HEK293 (cell line): ENCODE data around the gene HES7.
A peak's percentile ranks its signal among the peaks of the same experiment; 100 is the strongest.

Source experiments
- CTCF ChIA-PET: fragments of 350-600 bp; formaldehyde crosslinking; extraction: SDS; loops from one replicate; lab custom pipeline; 2021; ENCODE audit warnings: antibody characterized with exemption; lab: Yijun Ruan, JAX
- POLR2A ChIA-PET: fragments of 300-600 bp; formaldehyde crosslinking; extraction: SDS; loops from one replicate; lab custom pipeline; 2020; ENCODE audit warnings: antibody characterized with exemption, inconsistent platforms; lab: Yijun Ruan, JAX
- H3K27ac ChIP-seq: fragments of 200-500 bp; sonication (Bioruptor generic); 2 replicates; pipeline ENCODE4 v1.5.1; 2014; ENCODE audit warnings: low read depth, low read length, control low read depth, inconsistent platforms; ENCODE audit errors: extremely low read depth
- H3K36me3 ChIP-seq, 2 experiments: fragments of 200-500 bp in 1 of 2; sonication (Bioruptor generic) in 1 of 2; 1 replicate in 1 of 2; 2 replicates in 1 of 2; pipeline ENCODE4 v1.5.1; 2014 to 2017; ENCODE audit warnings: inconsistent platforms in 2 of 2, low read length in 2 of 2; ENCODE audit not compliant: control insufficient read depth in 2 of 2, insufficient read depth in 1 of 2
- H3K4me1 ChIP-seq: fragments of 200-500 bp; sonication (Bioruptor generic); 2 replicates; pipeline ENCODE4 v1.5.1; 2014; ENCODE audit warnings: mild to moderate bottlenecking, low read length, inconsistent platforms; ENCODE audit not compliant: control insufficient read depth, insufficient read depth
- H3K4me3 ChIP-seq: 2 replicates; pipeline ENCODE4 v1.5.1; 2011; ENCODE audit warnings: low read depth, mild to moderate bottlenecking, control low read depth, low read length, moderate library complexity
- H3K9me3 ChIP-seq: fragments of 200-500 bp; sonication (Bioruptor generic); 2 replicates; pipeline ENCODE4 v1.5.1; 2014; ENCODE audit warnings: low read depth, low read length, inconsistent platforms; ENCODE audit not compliant: control insufficient read depth, insufficient read depth
- EGR2 ChIP-seq: fragments of 450-650 bp; formaldehyde crosslinking; IDR thresholded peaks from 2 replicates; pipeline ENCODE4 v1.5.1; 2016; ENCODE audit warnings: low read depth, missing biosample characterization, missing genetic modification characterization
- GLI2 ChIP-seq: fragments of 450-650 bp; formaldehyde crosslinking; IDR thresholded peaks from 2 replicates; pipeline ENCODE4; 2017; ENCODE audit warnings: missing biosample characterization, missing genetic modification characterization, low read depth, borderline replicate concordance
- IKZF3 ChIP-seq: fragments of 450-650 bp; IDR thresholded peaks from 2 replicates; pipeline ENCODE4 v1.5.0; 2018; ENCODE audit warnings: missing biosample characterization, mild to moderate bottlenecking, missing genetic modification characterization, moderate library complexity
- MEIS1 ChIP-seq: sonication (generic); formaldehyde crosslinking; IDR thresholded peaks from 2 replicates; pipeline ENCODE4 v1.8.1; 2022; ENCODE audit warnings: missing genetic modification reagents, mild to moderate bottlenecking, borderline replicate concordance
- SALL2 ChIP-seq: fragments of 450-650 bp; formaldehyde crosslinking; IDR thresholded peaks from 2 replicates; pipeline ENCODE4 v1.5.0; 2017; ENCODE audit warnings: missing biosample characterization, mild to moderate bottlenecking, missing genetic modification characterization, borderline replicate concordance
- ZBTB20 ChIP-seq: fragments of 450-650 bp; formaldehyde crosslinking; IDR thresholded peaks from 2 replicates; pipeline ENCODE4 v1.5.1; 2016; ENCODE audit warnings: missing biosample characterization, missing genetic modification characterization
- ZBTB49 ChIP-seq: fragments of 450-650 bp; formaldehyde crosslinking; IDR thresholded peaks from 2 replicates; pipeline ENCODE4 v1.5.1; 2016; ENCODE audit warnings: missing biosample characterization, missing genetic modification characterization, low read depth
- ZBTB8A ChIP-seq: fragments of 450-650 bp; formaldehyde crosslinking; IDR thresholded peaks from 2 replicates; pipeline ENCODE4 v1.5.1; 2016; ENCODE audit warnings: missing biosample characterization, missing genetic modification characterization
- ZEB2 ChIP-seq: fragments of 450-650 bp; formaldehyde crosslinking; IDR thresholded peaks from 2 replicates; pipeline ENCODE4 v1.5.1; 2016; ENCODE audit warnings: missing biosample characterization, missing genetic modification characterization
- ZNF121 ChIP-seq: fragments of 450-650 bp; formaldehyde crosslinking; IDR thresholded peaks from 2 replicates; pipeline ENCODE4 v1.5.1; 2016; ENCODE audit warnings: missing biosample characterization, missing genetic modification characterization
- ZNF148 ChIP-seq: fragments of 450-650 bp; formaldehyde crosslinking; IDR thresholded peaks from 2 replicates; pipeline ENCODE4 v1.5.0; 2017; ENCODE audit warnings: missing biosample characterization, missing genetic modification characterization, borderline replicate concordance
- ZNF157 ChIP-seq: fragments of 450-650 bp; formaldehyde crosslinking; IDR thresholded peaks from 2 replicates; pipeline ENCODE4 v1.5.1; 2016; ENCODE audit warnings: missing biosample characterization, missing genetic modification characterization
- ZNF174 ChIP-seq: fragments of 450-650 bp; formaldehyde crosslinking; IDR thresholded peaks from 2 replicates; pipeline ENCODE4 v1.5.0; 2017; ENCODE audit warnings: missing biosample characterization, mild to moderate bottlenecking, missing genetic modification characterization
- ZNF221 ChIP-seq: fragments of 450-650 bp; formaldehyde crosslinking; IDR thresholded peaks from 2 replicates; pipeline ENCODE4 v1.5.1; 2017; ENCODE audit warnings: missing biosample characterization, missing genetic modification characterization, borderline replicate concordance
- ZNF223 ChIP-seq: fragments of 450-650 bp; formaldehyde crosslinking; IDR thresholded peaks from 2 replicates; pipeline ENCODE4 v1.5.1; 2016; ENCODE audit warnings: missing biosample characterization, missing genetic modification characterization
- ZNF24 ChIP-seq: fragments of 450-650 bp; formaldehyde crosslinking; IDR thresholded peaks from 2 replicates; pipeline ENCODE4 v1.5.1; 2016; ENCODE audit warnings: missing biosample characterization, missing genetic modification characterization
- ZNF280D ChIP-seq: fragments of 450-650 bp; formaldehyde crosslinking; IDR thresholded peaks from 2 replicates; pipeline ENCODE4 v1.5.1; 2016; ENCODE audit warnings: missing biosample characterization, missing genetic modification characterization
- ZNF341 ChIP-seq: fragments of 450-650 bp; formaldehyde crosslinking; IDR thresholded peaks from 2 replicates; pipeline ENCODE4; 2016; ENCODE audit warnings: low read depth, missing biosample characterization, missing genetic modification characterization
- ZNF404 ChIP-seq: fragments of 450-650 bp; formaldehyde crosslinking; IDR thresholded peaks from 2 replicates; pipeline ENCODE4 v1.5.1; 2017; ENCODE audit warnings: missing biosample characterization, missing genetic modification characterization
- ZNF510 ChIP-seq: fragments of 450-650 bp; formaldehyde crosslinking; IDR thresholded peaks from 2 replicates; pipeline ENCODE4 v1.5.1; 2018; ENCODE audit warnings: mild to moderate bottlenecking, missing genetic modification characterization, missing biosample characterization; ENCODE audit not compliant: insufficient replicate concordance
- ZNF596 ChIP-seq: fragments of 450-650 bp; IDR thresholded peaks from 2 replicates; pipeline ENCODE4 v1.5.0; 2018; ENCODE audit warnings: missing biosample characterization, mild to moderate bottlenecking, missing genetic modification characterization, moderate library complexity
- ZNF600 ChIP-seq: fragments of 450-650 bp; formaldehyde crosslinking; IDR thresholded peaks from 2 replicates; pipeline ENCODE4 v1.5.1; 2016; ENCODE audit warnings: missing biosample characterization, missing genetic modification characterization
- ZNF747 ChIP-seq: fragments of 450-650 bp; formaldehyde crosslinking; IDR thresholded peaks from 2 replicates; pipeline ENCODE4 v1.5.1; 2016; ENCODE audit warnings: missing biosample characterization, missing genetic modification characterization

HES7 gene

GRCh38 chr17:8120520-8121406, 3.1 kb downstream of the HES7 start (continued):
- TF ChIP-seq ZNF148 (tag by site-specific recombination) (peak; percentile 49; the same call in 1 of the 2 replicates), ZNF174 (tag by site-specific recombination) (no peak), MEIS1 (CRISPR knock-in tag) (no peak), ZNF404 (tag by site-specific recombination) (no peak), ZNF157 (tag by site-specific recombination) (no peak)

GRCh38 chr17:8119581-8120519, 4.1 kb downstream of the HES7 start:
- Histone ChIP-seq H3K4me3 (peak overlapping the region; percentile 70), H3K36me3 (no peaks in the 10 kb centered on the region), H3K27ac (peak overlapping the region; percentile 35; the same call in 1 of the 2 replicates), H3K4me1 (peaks cover 7% of the 10 kb centered on the region), H3K9me3 (no peaks in the 10 kb centered on the region)
- ChIA-PET POLR2A (interaction anchor here (0.6 to 3.5 kb wide), 19 partner anchors 9 to 790 kb away, joined by 3 to 32 read pairs (median 7); partner anchors contain the start of genes AURKB, BORCS6, CTC1 and PFAS), CTCF (interaction anchor here (0.5 to 3.5 kb wide), 55 partner anchors 10 to 662 kb away, joined by 3 to 81 read pairs (median 5); partner anchors contain the start of genes ALOX12B, AURKB and CTC1)
- no peak for TF ChIP-seq ZBTB20 (tag by site-specific recombination)
- no peak for TF ChIP-seq EGR2 (tag by site-specific recombination)
- no peak for TF ChIP-seq ZNF747 (tag by site-specific recombination)
- peak; percentile 87; the same call in 1 of the 2 replicates for TF ChIP-seq ZNF221
- no peak for TF ChIP-seq ZNF223 (tag by site-specific recombination)
- no peak; the same call in 1 of the 2 replicates for TF ChIP-seq ZNF600
- TF ChIP-seq ZBTB49 (tag by site-specific recombination), result no peak
- no peak for TF ChIP-seq ZNF121 (tag by site-specific recombination)
- peak; percentile 68 for TF ChIP-seq ZNF596 (tag by site-specific recombination)
- TF ChIP-seq ZNF24 (tag by site-specific recombination), result peak; percentile 74
- peak; percentile 76 for TF ChIP-seq ZNF341 (tag by site-specific recombination)
- TF ChIP-seq ZNF157 (tag by site-specific recombination), result no peak
- peak; percentile 47 for TF ChIP-seq ZNF280D (tag by site-specific recombination)
- peak; percentile 86 for TF ChIP-seq IKZF3 (tag by site-specific recombination)
- TF ChIP-seq ZNF510, result peak; percentile 12
- peak; percentile 88 for TF ChIP-seq ZEB2 (tag by site-specific recombination)
- TF ChIP-seq GLI2 (tag by site-specific recombination), result peak; percentile 15; the same call in 1 of the 2 replicates
- peak; percentile 73; the same call in 1 of the 2 replicates for TF ChIP-seq ZBTB8A (tag by site-specific recombination)
- TF ChIP-seq SALL2 (tag by site-specific recombination), result 0 out of 2 replicates have a peak, but pooled peaks have one; percentile 55
